Measurements from ENCODE around the gene CLEC2D. TPM values are rescaled to one million over a fixed set of nuclear protein-coding genes. Genes with fewer than 3 reads are reported as not detected.
"Not testable (repeated sequence)": the region's sequence is repeated elsewhere in the genome, so short reads cannot be mapped to it uniquely, and the experiment has no call there.

The CLEC2D gene
- total RNA-seq, 1 donor from 2014 or later = 18.9 TPM

DNA sequence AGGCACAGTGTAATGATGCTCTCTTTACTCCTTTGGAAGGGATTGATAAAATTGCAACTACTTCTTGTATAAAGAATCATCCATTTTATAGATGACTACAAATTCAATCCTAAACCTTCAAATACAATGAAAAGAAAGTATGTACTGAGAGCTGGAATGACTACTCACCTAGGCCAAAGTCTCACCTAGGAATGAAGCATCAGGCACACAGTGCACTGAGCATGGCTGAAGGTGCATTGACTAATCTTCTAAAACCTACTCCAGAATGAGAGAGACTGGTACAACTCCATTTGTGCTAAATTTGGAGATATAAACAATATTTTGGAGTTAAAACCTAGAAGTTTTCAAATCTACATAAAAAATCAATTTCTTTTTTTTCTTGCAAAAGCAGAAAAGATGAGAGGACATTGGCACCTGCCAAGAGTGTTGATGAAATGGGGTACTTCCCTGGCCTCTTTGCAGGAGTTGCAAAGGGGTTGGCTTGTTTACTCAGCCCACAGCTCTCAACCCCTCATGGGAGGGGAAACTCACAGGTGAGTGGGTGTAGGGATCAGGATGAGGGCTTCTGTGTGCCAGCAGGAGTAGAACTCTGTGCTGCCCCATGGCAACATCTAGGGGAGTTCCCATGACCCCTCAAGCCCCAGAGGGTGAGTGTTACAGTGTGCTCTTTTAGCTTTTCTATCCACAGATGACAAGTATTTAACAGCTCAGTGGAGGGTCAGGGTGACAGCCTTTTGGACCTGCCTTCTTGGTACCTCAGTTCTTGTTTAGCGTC lies 32.1 kb downstream of the CLEC2D start:
- DNase-seq (ENCODE audit: low spot score) = no peak
- Mint-ChIP-seq H3K4me1 (ENCODE audit: unreplicated experiment) (peaks cover 39% of the 10 kb centered on the region), H3K27ac (ENCODE audit: unreplicated experiment) (no peak overlapping the region), H3K4me3 (ENCODE audit: unreplicated experiment) (no peak overlapping the region), H3K27me3 (ENCODE audit: unreplicated experiment) (peaks cover 4% of the 10 kb centered on the region), H3K9me3 (ENCODE audit: unreplicated experiment) (no peaks in the 10 kb centered on the region), H3K36me3 (ENCODE audit: low read depth, unreplicated experiment) (peaks cover 18% of the 10 kb centered on the region)
- TF ChIP-seq, protein P1, sequence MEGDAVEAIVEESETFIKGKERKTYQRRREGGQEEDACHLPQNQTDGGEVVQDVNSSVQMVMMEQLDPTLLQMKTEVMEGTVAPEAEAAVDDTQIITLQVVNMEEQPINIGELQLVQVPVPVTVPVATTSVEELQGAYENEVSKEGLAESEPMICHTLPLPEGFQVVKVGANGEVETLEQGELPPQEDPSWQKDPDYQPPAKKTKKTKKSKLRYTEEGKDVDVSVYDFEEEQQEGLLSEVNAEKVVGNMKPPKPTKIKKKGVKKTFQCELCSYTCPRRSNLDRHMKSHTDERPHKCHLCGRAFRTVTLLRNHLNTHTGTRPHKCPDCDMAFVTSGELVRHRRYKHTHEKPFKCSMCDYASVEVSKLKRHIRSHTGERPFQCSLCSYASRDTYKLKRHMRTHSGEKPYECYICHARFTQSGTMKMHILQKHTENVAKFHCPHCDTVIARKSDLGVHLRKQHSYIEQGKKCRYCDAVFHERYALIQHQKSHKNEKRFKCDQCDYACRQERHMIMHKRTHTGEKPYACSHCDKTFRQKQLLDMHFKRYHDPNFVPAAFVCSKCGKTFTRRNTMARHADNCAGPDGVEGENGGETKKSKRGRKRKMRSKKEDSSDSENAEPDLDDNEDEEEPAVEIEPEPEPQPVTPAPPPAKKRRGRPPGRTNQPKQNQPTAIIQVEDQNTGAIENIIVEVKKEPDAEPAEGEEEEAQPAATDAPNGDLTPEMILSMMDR (IDR thresholded peaks at IDR 0.05; ENCODE audit: unreplicated experiment) = no peak

DNA sequence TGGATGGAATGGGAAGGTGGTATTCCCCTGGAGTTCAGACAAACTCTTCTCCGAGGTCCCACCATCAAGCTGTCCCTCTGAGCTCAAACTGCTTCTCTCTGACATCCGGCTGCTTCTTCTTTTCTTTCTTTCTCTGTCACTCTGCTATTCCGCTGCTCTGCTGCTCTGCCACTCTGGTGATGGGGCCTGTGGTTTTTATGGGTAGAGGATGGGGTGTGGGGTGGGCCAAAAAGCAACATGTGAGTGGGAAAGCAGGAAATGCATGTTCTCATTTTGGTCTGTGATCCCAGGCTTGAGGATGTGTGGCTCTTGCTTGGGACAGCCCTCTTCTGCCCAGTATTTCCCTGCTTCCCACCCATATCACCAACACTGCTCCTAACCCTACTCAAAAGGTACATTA lies 32.7 kb downstream of the CLEC2D start:
- Mint-ChIP-seq H3K36me3 (ENCODE audit: low read depth, unreplicated experiment) (peaks cover 11% of the 10 kb centered on the region), H3K27ac (ENCODE audit: unreplicated experiment) (no peak overlapping the region), H3K9me3 (ENCODE audit: unreplicated experiment) (no peaks in the 10 kb centered on the region), H3K4me1 (ENCODE audit: unreplicated experiment) (peaks cover 39% of the 10 kb centered on the region), H3K4me3 (ENCODE audit: unreplicated experiment) (no peak overlapping the region), H3K27me3 (ENCODE audit: unreplicated experiment) (peaks cover 4% of the 10 kb centered on the region)
- TF ChIP-seq, protein P1 (IDR thresholded peaks at IDR 0.05; ENCODE audit: unreplicated experiment) = no peak
- no peak for DNase-seq (ENCODE audit: low spot score)

DNA sequence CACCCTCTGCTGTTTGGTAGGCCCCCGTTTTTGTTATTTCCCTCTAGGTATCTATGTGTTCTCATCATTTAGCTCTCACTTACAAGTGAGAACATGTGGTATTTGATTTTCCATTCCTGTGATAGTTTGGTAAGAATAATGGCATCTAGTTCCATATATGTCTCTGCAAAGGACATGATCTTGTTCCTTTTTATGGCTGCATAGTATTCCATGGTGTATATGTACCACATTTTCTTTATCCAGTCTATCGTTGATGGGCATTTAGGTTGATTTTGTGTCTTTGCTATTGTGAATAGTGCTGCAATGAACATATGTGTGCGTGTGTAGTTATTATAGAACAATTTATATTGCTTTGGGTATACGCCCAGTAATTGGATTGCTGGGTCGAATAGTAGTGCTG lies 35.0 kb downstream of the CLEC2D start:
- H3K4me1 Mint-ChIP-seq (ENCODE audit: unreplicated experiment) = peaks cover 27% of the 10 kb centered on the region
- not testable (repeated sequence) for H3K27ac Mint-ChIP-seq (ENCODE audit: unreplicated experiment); H3K4me3 Mint-ChIP-seq (ENCODE audit: unreplicated experiment); H3K9me3 Mint-ChIP-seq (ENCODE audit: unreplicated experiment); H3K27me3 Mint-ChIP-seq (ENCODE audit: unreplicated experiment); DNase-seq (ENCODE audit: low spot score); H3K36me3 Mint-ChIP-seq (ENCODE audit: low read depth, unreplicated experiment)

DNA sequence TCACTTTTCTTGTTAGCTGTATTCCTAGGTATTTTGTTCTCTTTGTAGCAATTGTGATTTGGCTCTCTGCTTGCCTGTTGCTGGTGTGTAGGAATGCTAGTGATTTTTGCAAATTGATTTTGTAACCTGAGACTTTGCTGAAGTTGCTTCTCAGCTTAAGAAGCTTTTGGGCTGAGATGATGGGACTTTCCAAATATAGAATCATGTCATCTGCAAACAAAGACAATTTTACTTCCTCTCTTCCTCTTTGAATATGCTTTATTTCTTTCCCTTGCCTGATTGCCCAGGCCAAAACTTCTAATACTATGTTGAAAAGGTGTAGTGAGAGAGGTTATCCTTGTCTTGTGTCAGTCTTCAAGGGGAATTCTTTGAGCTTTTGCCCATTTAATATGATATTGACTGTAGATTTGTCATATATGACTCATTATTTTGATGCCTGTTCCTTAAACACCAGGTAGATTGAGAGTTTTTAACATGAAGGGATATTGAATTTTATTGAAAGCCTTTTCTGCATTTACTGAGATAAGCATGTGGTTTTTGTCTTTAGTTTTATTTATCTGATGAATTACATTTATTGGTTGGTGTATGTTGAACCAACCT lies 36.7 kb downstream of the CLEC2D start:
- TF ChIP-seq, protein P1 (IDR thresholded peaks at IDR 0.05; ENCODE audit: unreplicated experiment) = no peak
- H3K4me1 Mint-ChIP-seq (ENCODE audit: unreplicated experiment) = peaks cover 12% of the 10 kb centered on the region
- H3K9me3 Mint-ChIP-seq (ENCODE audit: unreplicated experiment) = no peaks in the 10 kb centered on the region
- no peaks in the 10 kb centered on the region for H3K36me3 Mint-ChIP-seq (ENCODE audit: low read depth, unreplicated experiment)
- H3K27ac Mint-ChIP-seq (ENCODE audit: unreplicated experiment) = no peak overlapping the region
- no peak overlapping the region for H3K4me3 Mint-ChIP-seq (ENCODE audit: unreplicated experiment)
- no peak for DNase-seq (ENCODE audit: low spot score)
- peaks cover 2% of the 10 kb centered on the region for H3K27me3 Mint-ChIP-seq (ENCODE audit: unreplicated experiment)

DNA sequence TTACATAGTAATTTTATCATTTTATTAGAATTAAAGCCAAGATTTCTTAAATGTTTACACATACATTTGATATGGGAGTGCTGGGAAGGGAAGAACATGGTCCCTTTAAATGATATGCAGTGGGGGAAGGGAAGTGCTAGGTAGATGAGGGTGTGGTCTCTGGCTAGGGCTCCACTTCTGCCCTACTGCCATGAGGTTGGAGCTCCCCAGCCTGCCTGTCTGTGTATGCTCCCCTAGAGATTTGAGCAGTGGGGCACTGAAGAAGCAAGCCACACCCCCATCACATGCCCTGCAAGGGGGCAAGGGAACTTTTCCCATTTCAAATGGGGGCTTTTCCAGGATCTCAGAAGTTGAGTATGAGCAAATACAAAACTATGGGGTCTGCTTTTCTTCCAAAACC lies 37.8 kb downstream of the CLEC2D start:
- Mint-ChIP-seq H3K27me3 (ENCODE audit: unreplicated experiment) (peaks cover 2% of the 10 kb centered on the region), H3K4me3 (ENCODE audit: unreplicated experiment) (no peak overlapping the region)
- TF ChIP-seq, protein P1 (IDR thresholded peaks at IDR 0.05; ENCODE audit: unreplicated experiment) = no peak

More for the DNA sequence above, 37.8 kb downstream of the CLEC2D start:
- Mint-ChIP-seq H3K9me3 (ENCODE audit: unreplicated experiment) (no peaks in the 10 kb centered on the region), H3K27ac (ENCODE audit: unreplicated experiment) (no peak overlapping the region), H3K4me1 (ENCODE audit: unreplicated experiment) (peaks cover 10% of the 10 kb centered on the region), H3K36me3 (ENCODE audit: low read depth, unreplicated experiment) (no peaks in the 10 kb centered on the region)
- no peak for DNase-seq (ENCODE audit: low spot score)
